ENCODE results near the gene F2R. TPM values are rescaled to one million over a fixed set of nuclear protein-coding genes. Genes with fewer than 3 reads are reported as not detected.
"Not testable (repeated sequence)": the region's sequence is repeated elsewhere in the genome, so short reads cannot be mapped to it uniquely, and the experiment has no call there.

F2R gene
- total RNA-seq, 4 donors from 2014 or later, result 0.75 to 10.7 (median 6.8) TPM

- 80 to 100% methylated on average over 1 to 3 of the region's 3 CpGs for WGBS, 2 donors (ENCODE audit: low coverage in 1 of 2)
- Histone ChIP-seq H3K27me3 (no peaks in the 10 kb centered on the region), H3K4me1 (no peaks in the 10 kb centered on the region), H3K9me3 (no peaks in the 10 kb centered on the region), H3K27ac (no peak overlapping the region), H3K4me3 (no peak overlapping the region), H3K36me3 (no peaks in the 10 kb centered on the region)
- no peak for DNase-seq
- intact Hi-C loops (cut with DNase I; ENCODE audit: low total_unique reads), result no loop called here
- no peak for TF ChIP-seq EP300 (IDR thresholded peaks at IDR 0.05; ENCODE audit: low read depth)
- TF ChIP-seq POLR2AphosphoS5 (IDR thresholded peaks at IDR 0.05), result no peak
- TF ChIP-seq CTCF (IDR thresholded peaks at IDR 0.05), result no peak
- no peak for TF ChIP-seq POLR2A (IDR thresholded peaks at IDR 0.05)
- in situ Hi-C loops (cut with MboI; ENCODE audit: low pct_ligation_motif_present in 1 of 4, low pct_unique_long_range_greater_than_20kb in 1 of 4, low sequenced_read_pairs in 3 of 4), result no loop called here
These were observed 38.7 kb downstream of the F2R start for GRCh38 chr5:76754668-76755078.

- Histone ChIP-seq H3K27ac (no peak overlapping the region), H3K4me3 (no peak overlapping the region), H3K4me1 (no peaks in the 10 kb centered on the region), H3K27me3 (no peaks in the 10 kb centered on the region), H3K36me3 (no peaks in the 10 kb centered on the region), H3K9me3 (no peaks in the 10 kb centered on the region)
- DNase-seq, result no peak
- in situ Hi-C loops (cut with MboI; ENCODE audit: low pct_ligation_motif_present in 1 of 4, low pct_unique_long_range_greater_than_20kb in 1 of 4, low sequenced_read_pairs in 3 of 4) (no loop called here), intact Hi-C loops (cut with DNase I; ENCODE audit: low total_unique reads) (no loop called here)
- WGBS, 2 donors (ENCODE audit: low coverage in 1 of 2), result 87 to 88% methylated on average over 5 to 11 of the region's 11 CpGs
- no peak for TF ChIP-seq POLR2AphosphoS5 (IDR thresholded peaks at IDR 0.05)
- TF ChIP-seq EP300 (IDR thresholded peaks at IDR 0.05; ENCODE audit: low read depth), result no peak
- no peak for TF ChIP-seq CTCF (IDR thresholded peaks at IDR 0.05)
- TF ChIP-seq POLR2A (IDR thresholded peaks at IDR 0.05), result no peak
These were observed 40.1 kb downstream of the F2R start for GRCh38 chr5:76755779-76756637.

- Histone ChIP-seq H3K27me3 (no peaks in the 10 kb centered on the region), H3K36me3 (no peaks in the 10 kb centered on the region), H3K9me3 (no peaks in the 10 kb centered on the region), H3K27ac (no peak overlapping the region), H3K4me1 (no peaks in the 10 kb centered on the region), H3K4me3 (no peak overlapping the region)
- intact Hi-C loops (cut with DNase I; ENCODE audit: low total_unique reads), result no loop called here
- 93 to 97% methylated on average over 4 of the region's 4 CpGs for WGBS, 2 donors (ENCODE audit: low coverage in 1 of 2)
- no peak for TF ChIP-seq POLR2A (IDR thresholded peaks at IDR 0.05)
- TF ChIP-seq EP300 (IDR thresholded peaks at IDR 0.05; ENCODE audit: low read depth), result no peak
- TF ChIP-seq CTCF (IDR thresholded peaks at IDR 0.05), result no peak
- no peak for TF ChIP-seq POLR2AphosphoS5 (IDR thresholded peaks at IDR 0.05)
- in situ Hi-C loops (cut with MboI; ENCODE audit: low pct_ligation_motif_present in 1 of 4, low pct_unique_long_range_greater_than_20kb in 1 of 4, low sequenced_read_pairs in 3 of 4), result no loop called here
- DNase-seq, result no peak
These were observed 41.1 kb downstream of the F2R start for GRCh38 chr5:76757049-76757448.

- H3K36me3 ChIP-seq; intact Hi-C loops (cut with DNase I; ENCODE audit: low total_unique reads); H3K4me1 ChIP-seq; DNase-seq; H3K4me3 ChIP-seq; in situ Hi-C loops (cut with MboI; ENCODE audit: low pct_ligation_motif_present in 1 of 4, low pct_unique_long_range_greater_than_20kb in 1 of 4, low sequenced_read_pairs in 3 of 4); H3K9me3 ChIP-seq; H3K27me3 ChIP-seq; H3K27ac ChIP-seq: not testable (repeated sequence)
- 88 to 100% methylated on average over 4 to 9 of the region's 9 CpGs for WGBS, 2 donors (ENCODE audit: low coverage in 1 of 2)
These were observed 45.2 kb downstream of the F2R start for GRCh38 chr5:76761118-76761517.

Measured in transverse colon (tissue), 4 donors.